GM21737 (cell line): ENCODE data around the gene ITGA2B.
"Not testable (repeated sequence)": the region's sequence is repeated elsewhere in the genome, so short reads cannot be mapped to it uniquely, and the experiment has no call there.

Experiments
- ATAC-seq: cut with Tn5 transposase; IDR thresholded peaks from one replicate; pipeline ENCODE4 v1.9.1; 2021; ENCODE audit warnings: mild to moderate bottlenecking, moderate library complexity; ENCODE audit not compliant: unreplicated experiment

ITGA2B gene

DNA sequence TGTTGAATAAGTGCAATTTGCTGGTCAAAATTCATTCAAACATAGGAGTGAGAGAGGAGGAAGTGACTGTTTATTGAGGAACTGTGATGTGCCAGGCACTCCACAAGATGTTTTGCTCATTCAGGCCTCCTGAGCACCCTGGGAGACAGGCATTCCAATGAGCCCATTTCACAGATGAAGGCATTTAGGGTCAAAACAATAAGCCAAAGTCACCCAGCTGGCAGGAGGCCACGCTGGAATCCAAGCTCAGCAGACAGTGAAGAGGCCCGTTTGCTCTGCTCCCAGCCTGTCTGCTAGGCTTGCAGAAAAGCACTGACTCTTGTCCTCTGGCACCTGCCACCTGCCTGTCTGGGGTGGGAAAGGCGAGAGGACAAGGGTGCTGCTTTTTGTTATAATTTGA is 54.7 kb downstream of the ITGA2B start:
- no peak for ATAC-seq

DNA sequence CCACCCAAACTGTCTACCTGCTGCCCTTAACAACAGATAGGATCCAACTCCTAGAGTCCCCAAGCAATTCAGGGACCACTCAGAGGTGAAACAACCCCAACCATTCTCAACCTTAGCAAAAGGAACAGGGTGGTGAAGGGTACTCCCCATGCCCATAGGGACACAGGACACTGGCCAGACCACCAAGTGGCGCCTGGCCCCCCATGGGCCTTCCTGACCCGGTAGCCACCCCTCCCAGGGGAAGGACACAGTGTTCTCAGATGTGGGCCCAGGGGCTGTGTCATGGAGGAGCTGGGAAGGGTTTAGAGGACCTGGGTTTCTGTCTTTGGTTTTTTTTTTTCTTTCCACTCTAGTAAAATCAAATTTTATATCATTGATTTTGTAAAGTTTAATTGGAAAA is 55.1 kb downstream of the ITGA2B start:
- no peak for ATAC-seq

DNA sequence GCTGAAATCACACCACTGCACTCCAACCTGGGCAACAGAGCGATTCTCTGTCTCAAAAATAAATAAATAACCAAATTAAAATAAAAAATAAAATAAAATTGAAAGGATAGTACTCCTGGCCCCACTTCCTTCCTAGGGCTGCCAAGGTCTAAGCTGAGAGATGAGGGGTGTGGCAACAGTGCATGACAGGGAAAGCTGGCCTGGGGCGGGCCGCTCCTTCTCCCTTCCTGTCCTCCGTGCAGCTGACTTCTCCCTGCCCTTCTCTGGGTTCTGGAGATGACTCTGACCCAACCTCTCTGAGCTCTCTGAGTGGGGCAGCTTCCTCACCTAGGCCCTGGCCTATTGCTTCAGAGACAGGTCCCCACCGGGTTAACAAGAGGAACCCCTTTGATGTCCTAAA is 56.1 kb downstream of the ITGA2B start:
- ATAC-seq = no peak

DNA sequence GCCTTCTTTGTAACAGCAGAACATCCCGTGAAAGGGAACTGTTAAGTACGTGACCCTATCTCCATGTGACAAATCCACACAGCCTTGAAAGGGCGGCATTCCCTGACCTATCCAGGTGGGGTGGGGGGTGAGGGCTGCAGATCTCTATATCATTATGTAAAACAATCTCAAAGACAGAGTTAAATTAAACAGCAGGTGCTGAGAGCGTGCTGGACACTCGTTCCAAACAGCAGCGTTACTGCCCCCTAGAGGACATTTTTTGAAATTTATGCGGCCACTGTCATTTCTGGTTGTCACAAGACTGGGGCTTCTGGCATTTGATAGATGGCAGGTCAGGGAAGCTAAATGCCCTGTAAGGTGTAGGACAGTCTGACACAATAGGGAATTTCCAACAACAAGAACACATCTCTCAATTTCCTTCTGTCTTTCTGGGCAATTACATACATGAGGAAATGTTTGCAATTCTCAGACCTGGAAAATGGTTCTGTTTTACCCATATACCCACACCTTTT is 58.1 kb downstream of the ITGA2B start:
- no peak for ATAC-seq

DNA sequence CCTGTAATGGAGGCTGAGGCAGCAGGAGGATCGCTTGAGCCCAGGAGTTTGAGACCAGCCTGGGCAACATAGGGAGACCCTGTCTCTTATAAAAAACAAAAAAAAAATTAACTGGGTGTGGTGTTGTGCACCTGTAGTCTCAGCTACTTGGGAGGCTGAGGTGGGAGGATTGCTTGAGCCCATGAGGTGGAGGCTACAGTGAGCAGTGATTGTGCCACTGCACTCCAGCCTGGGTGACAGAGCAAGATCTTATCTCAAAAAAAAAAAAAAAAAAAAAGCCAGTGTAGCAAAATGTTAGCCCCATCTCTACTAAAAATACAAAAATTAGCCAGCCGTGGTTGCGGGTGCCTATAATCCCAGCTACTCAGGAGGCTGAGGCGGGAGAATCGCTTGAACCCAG is 59.2 kb downstream of the ITGA2B start:
- not testable (repeated sequence) for ATAC-seq

DNA sequence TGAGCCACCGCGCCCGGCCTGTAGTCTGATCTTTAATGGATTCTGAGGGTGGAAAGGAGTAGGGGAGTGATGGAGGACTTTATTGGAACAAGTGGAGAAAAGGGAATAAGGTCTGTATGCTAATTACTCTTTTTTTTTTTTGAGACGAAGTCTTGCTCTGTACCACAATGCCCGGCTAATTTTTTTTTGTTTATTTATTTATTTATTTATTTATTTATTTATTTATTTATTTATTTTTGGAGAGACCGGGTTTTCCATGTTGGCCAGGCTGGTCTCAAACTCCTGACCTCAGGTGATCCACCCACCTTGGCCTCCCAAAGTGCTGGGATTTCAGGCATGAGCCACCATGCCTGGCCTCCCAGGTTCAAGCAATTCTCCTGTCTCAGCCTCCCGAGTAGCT is 59.9 kb downstream of the ITGA2B start:
- ATAC-seq = not testable (repeated sequence)

DNA sequence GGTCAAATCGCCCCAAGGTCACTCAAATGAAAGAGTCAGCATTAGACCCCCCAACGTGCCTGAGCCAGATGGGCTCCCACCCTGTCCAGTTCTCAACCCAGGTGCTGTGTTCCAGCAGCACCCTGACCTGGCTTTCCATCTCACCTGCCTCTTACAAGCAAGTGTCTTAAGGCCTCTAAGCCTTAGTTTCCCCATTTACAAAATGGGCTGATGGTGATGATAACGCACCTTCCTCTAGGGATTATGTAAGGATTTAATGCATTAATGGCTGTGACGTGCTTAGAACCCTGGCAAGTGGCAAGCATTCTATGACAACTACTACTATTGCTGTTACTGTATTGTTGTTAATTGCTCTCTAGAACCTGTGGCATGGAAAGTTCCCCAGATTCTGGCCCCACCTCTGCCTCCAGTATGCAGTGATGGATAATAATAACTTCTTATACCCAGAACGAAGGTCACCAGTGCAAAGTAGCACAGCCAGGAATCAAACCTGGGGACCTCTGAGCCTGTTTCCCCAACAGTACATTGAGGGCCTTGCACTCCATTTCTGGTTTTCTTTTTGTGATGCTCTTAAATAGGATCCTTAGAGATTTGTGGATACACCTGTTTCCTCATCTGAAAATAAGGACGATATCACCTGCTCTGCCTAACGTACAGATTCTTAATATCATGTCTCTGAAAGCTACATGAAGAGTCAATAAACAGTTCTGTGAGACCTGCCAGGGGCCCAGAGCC is 61.6 kb downstream of the ITGA2B start:
- no peak for ATAC-seq

DNA sequence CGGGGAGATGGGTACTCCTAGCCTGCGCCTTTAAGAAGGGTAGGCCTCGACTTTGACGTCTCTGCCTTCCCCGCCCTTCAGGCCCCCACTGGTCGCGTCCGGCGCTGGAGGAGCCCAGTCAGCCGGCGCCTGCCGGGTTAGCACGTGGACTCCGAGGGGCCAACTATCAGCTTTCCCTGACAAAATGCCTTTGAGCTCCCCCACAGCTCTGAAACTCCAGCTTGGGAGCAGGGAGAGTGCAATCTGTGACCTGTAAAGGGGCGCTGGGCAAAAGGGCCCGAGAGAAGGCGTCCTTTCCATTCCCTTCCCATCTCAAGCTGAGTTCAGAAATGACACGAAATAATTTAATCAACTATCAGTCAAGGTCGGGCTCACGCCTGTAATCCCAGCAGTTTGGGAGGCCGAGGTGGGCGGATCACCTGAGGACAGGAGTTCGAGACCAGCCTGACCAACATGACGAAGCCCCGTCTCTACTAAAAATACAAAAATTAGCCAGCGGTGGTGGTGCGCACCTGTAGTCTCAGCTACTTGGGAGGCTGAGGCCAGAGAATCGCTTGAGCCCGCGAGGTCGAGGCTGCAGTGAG is 62.5 kb downstream of the ITGA2B start:
- ATAC-seq = peak; percentile 48

DNA sequence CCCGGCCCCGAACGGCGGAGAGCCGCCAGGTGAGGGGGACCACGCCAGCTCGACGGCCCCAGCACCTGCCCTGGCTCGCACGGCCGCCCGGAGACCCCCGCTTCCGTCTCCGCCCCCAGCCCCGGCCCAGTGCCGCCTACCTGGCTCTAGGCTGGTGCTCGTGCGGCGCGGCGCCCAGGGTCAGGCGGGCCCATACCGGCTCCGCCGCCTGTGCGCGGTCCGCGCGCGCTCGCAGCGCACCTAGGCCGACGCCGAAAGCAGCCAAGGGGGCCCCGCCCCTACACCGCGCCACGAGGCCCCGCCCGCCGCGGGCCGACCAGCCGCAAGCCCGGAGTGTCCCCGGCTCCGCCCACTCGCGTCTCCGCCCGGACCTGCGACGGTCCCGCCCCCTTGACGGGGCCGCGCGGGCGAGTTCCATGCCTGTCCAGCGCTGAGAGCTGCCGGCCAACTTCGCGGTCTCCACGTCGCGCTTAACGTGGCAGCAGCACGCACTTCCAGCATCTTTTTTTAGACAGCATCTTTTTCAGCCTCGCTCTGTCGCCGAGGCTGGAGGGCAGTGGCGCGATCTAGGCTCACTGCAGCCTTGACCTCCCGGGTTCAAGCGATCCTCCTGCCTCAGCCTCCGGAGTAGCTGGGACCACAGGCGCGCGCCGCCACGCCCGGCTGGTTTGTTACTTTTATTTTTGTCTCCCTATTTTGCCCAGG is 64.7 kb downstream of the ITGA2B start, which contains the start of gene SLC25A39:
Gene SLC25A39 (minus strand): TSS at position 253 of the 705 bp plus-strand sequence. CDS start 1,261 bp downstream, outside the sequence.
- ATAC-seq = peak; percentile 51

DNA sequence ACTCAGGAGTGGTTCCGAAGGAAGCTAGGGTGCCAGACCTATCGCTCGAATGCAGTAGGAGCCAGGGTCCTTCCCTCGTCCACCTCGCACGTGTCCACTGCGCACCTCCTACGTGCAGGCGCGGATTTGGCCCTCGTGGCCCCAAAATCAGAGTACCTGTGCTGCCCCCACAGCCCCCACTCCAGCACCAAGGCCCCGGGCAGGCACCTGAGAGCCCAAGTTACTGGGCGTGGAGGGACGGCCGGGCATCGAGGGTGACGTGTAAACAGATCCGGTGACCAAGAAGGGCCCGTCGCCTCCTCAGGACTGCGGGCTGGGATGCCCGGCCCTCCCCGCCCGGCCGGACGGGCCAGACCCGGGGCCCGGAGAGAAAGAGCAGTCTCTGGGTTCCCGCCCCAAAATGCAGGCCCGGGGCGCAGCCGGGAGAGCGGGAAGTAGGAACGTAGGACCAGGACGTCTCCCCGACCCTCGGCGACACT is 65.3 kb downstream of the ITGA2B start:
- peak; percentile 8 for ATAC-seq

DNA sequence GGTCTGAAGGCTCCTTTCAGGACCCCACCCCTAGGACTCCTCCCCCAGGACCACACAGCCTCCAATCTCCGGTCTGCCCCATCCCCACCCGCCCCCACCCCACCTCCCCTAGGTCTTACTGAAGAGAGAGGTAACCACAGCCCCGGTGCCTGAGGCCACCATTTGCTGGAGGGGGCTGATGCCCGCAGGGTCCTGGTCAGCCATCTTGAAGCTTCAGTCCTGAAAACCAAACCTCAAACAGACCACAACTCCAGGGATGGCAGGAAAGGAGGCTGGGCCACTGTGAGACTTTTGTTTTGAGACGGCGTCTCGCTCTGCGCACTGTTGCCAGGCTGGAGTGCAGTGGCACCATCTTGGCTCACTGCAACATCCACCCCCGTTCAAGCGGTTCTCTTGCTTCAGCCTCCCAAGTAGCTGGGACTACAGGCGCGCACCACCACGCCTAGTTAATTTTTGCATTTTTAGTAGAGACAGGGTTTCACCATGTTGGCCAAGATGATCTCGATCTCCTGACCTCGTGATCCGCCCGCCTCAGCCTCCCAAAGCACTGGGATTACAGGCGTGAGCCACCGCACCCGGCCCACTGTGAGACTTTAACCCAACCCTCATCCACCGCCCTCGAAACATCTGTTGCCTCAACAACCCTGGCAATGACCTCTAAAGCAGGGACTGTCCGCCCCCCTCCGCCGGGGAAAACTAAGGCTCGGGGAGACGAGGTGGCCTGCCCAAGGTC is 65.9 kb downstream of the ITGA2B start:
- no peak for ATAC-seq

DNA sequence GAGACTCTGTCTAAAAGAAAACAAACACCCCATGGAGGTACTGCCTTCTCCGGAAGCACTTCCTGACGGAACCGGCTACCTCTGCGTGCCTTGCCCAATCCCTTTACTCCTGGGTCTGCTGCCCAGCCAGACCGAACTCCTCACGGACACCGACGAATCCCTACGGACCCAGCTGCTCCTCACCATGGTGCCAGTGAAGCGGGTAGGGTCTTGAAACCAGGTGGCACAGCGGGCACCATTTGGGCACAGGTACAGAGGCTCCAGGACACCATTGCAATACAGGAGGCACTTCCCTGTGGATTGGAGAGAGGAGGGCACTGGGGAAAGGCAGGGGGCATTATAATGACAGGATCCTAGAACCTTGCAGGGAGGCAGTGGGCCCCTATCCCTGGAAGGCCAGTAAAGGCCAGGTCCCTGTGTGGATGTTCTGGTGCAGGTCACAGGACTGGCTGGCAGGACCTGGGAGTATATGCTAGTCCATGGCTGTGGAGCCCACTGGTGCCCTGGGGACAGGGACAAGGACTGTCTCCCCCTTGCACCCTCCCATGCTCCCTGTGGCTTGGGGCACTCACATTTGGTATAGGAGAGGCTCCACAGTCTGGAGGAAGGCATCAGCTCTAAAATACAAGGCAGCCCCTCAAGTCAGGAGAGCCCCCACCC is 67.1 kb downstream of the ITGA2B start:
- ATAC-seq = no peak
